ENCODE measurements around the gene URI1.

DNA sequence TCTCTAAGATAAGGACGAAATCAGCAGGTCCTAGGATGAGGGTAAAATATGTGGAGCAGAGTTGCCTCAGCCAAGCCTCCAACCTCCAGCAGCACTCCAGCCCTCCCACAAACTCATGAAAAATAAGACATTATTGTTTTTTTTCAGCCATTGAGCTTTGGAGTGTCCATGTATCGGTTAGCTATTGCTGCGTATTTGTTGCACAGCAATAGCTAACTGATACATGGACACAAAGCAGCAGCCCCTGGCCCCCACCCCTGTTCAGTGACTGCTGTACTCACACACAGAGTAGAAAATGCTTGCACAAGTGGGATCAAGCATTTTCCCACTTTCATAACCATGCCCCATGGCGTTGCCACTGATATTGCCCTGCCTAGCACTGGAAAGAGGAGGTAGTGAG, 19.1 kb upstream of the URI1 start:
- TF ChIP-seq POLR2A (IDR thresholded peaks at IDR 0.05), result no peak
- TF ChIP-seq, protein P1, sequence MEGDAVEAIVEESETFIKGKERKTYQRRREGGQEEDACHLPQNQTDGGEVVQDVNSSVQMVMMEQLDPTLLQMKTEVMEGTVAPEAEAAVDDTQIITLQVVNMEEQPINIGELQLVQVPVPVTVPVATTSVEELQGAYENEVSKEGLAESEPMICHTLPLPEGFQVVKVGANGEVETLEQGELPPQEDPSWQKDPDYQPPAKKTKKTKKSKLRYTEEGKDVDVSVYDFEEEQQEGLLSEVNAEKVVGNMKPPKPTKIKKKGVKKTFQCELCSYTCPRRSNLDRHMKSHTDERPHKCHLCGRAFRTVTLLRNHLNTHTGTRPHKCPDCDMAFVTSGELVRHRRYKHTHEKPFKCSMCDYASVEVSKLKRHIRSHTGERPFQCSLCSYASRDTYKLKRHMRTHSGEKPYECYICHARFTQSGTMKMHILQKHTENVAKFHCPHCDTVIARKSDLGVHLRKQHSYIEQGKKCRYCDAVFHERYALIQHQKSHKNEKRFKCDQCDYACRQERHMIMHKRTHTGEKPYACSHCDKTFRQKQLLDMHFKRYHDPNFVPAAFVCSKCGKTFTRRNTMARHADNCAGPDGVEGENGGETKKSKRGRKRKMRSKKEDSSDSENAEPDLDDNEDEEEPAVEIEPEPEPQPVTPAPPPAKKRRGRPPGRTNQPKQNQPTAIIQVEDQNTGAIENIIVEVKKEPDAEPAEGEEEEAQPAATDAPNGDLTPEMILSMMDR (IDR thresholded peaks at IDR 0.05), result no peak

Data from body of pancreas (tissue), 4 donors.